ENCODE data around the gene FARP1. TPM values are rescaled to one million over a fixed set of nuclear protein-coding genes. Genes with fewer than 3 reads are reported as not detected.
A peak's percentile ranks its signal among the peaks of the same experiment; 100 is the strongest.

The FARP1 gene
- total and polyA plus RNA-seq, 3 experiments from 2014 or later: 0.16 to 0.27 (median 0.26) TPM

GRCh38 chr13:98327371-98328270, 184.7 kb downstream of the FARP1 start:
- ChIA-PET CTCF (no interaction called here), POLR2A (no interaction called here)
- Mint-ChIP-seq H3K27me3 (peaks cover 1 to 27% of the 10 kb centered on the region in 2 donors), H3K4me1 (no peaks in the 10 kb centered on the region), H3K36me3 (no peaks in the 10 kb centered on the region), H3K9me3 (no peaks in the 10 kb centered on the region), H3K27ac (no peak overlapping the region), H3K4me3 (no peak overlapping the region)
- Histone ChIP-seq H3K4me3 (ENCODE audit: low read length) (no peak overlapping the region), H3K4me1 (ENCODE audit: insufficient read depth, low read length) (no peaks in the 10 kb centered on the region), H3K27me3 (ENCODE audit: insufficient read depth, low read length, poor library complexity, severe bottlenecking) (no peaks in the 10 kb centered on the region), H3K9me3 (ENCODE audit: low read length) (no peaks in the 10 kb centered on the region), H3K27ac (ENCODE audit: low read depth, low read length) (no peak overlapping the region), H3K36me3 (ENCODE audit: insufficient read depth, low read length) (no peaks in the 10 kb centered on the region)
- DNase-seq: no peak

- H3K4me3 ChIP-seq (ENCODE audit: low read length): no peak overlapping the region
Observed at GRCh38 chr13:98328511-98328910, 185.6 kb downstream of the FARP1 start.

GRCh38 chr13:98332222-98332621, 189.3 kb downstream of the FARP1 start:
- CTCF ChIA-PET: interaction anchor here (1.2 kb wide), 1 partner anchor 10 kb away, joined by 4 read pairs; no protein-coding TSS in a partner anchor
- peak overlapping the region in 1 of 8 donors; percentile 65 for H3K27ac Mint-ChIP-seq
- H3K27me3 ChIP-seq (ENCODE audit: insufficient read depth, low read length, poor library complexity, severe bottlenecking): no peaks in the 10 kb centered on the region
- H3K4me1 Mint-ChIP-seq: no peaks in the 10 kb centered on the region
- no peaks in the 10 kb centered on the region for H3K36me3 ChIP-seq (ENCODE audit: insufficient read depth, low read length)
- H3K4me3 ChIP-seq (ENCODE audit: low read length): no peak overlapping the region
- H3K4me1 ChIP-seq (ENCODE audit: insufficient read depth, low read length): no peaks in the 10 kb centered on the region
- H3K36me3 Mint-ChIP-seq: no peaks in the 10 kb centered on the region
- H3K27ac ChIP-seq (ENCODE audit: low read depth, low read length): no peak overlapping the region
- no peaks in the 10 kb centered on the region for H3K9me3 ChIP-seq (ENCODE audit: low read length)
- no peak overlapping the region for H3K4me3 Mint-ChIP-seq
- peaks cover 0 to 5% (median 0%) of the 10 kb centered on the region in 5 donors for H3K9me3 Mint-ChIP-seq
- no peak for DNase-seq
- peaks cover 16 to 47% of the 10 kb centered on the region in 2 donors for H3K27me3 Mint-ChIP-seq
- POLR2A ChIA-PET: no interaction called here

More at GRCh38 chr13:98328511-98328910, 185.6 kb downstream of the FARP1 start:
- H3K4me1 ChIP-seq (ENCODE audit: insufficient read depth, low read length): no peaks in the 10 kb centered on the region
- POLR2A ChIA-PET: no interaction called here
- H3K4me3 Mint-ChIP-seq: no peak overlapping the region
- no peaks in the 10 kb centered on the region for H3K36me3 ChIP-seq (ENCODE audit: insufficient read depth, low read length)
- DNase-seq: no peak
- H3K9me3 ChIP-seq (ENCODE audit: low read length): no peaks in the 10 kb centered on the region
- H3K4me1 Mint-ChIP-seq: no peaks in the 10 kb centered on the region
- H3K36me3 Mint-ChIP-seq: no peaks in the 10 kb centered on the region
- CTCF ChIA-PET: no interaction called here
- no peaks in the 10 kb centered on the region for H3K9me3 Mint-ChIP-seq
- H3K27ac ChIP-seq (ENCODE audit: low read depth, low read length): no peak overlapping the region
- peaks cover 1 to 31% of the 10 kb centered on the region in 2 donors for H3K27me3 Mint-ChIP-seq
- no peaks in the 10 kb centered on the region for H3K27me3 ChIP-seq (ENCODE audit: insufficient read depth, low read length, poor library complexity, severe bottlenecking)
- no peak overlapping the region for H3K27ac Mint-ChIP-seq

GRCh38 chr13:98332691-98333090, 189.8 kb downstream of the FARP1 start:
- Mint-ChIP-seq H3K27ac (no peak overlapping the region), H3K27me3 (peaks cover 16 to 44% of the 10 kb centered on the region in 2 donors), H3K36me3 (no peaks in the 10 kb centered on the region), H3K9me3 (peaks cover 0 to 5% (median 0%) of the 10 kb centered on the region in 5 donors), H3K4me1 (no peaks in the 10 kb centered on the region), H3K4me3 (no peak overlapping the region)
- no peak for DNase-seq
- POLR2A ChIA-PET: no interaction called here
- H3K9me3 ChIP-seq (ENCODE audit: low read length): no peaks in the 10 kb centered on the region
- no peaks in the 10 kb centered on the region for H3K36me3 ChIP-seq (ENCODE audit: insufficient read depth, low read length)
- no peaks in the 10 kb centered on the region for H3K4me1 ChIP-seq (ENCODE audit: insufficient read depth, low read length)
- CTCF ChIA-PET: interaction anchor here (1.2 kb wide), 1 partner anchor 9 kb away, joined by 4 read pairs; no protein-coding TSS in a partner anchor
- H3K27ac ChIP-seq (ENCODE audit: low read depth, low read length): no peak overlapping the region
- H3K4me3 ChIP-seq (ENCODE audit: low read length): no peak overlapping the region
- no peaks in the 10 kb centered on the region for H3K27me3 ChIP-seq (ENCODE audit: insufficient read depth, low read length, poor library complexity, severe bottlenecking)

GRCh38 chr13:98333486-98333885, 190.6 kb downstream of the FARP1 start:
- H3K27ac ChIP-seq (ENCODE audit: low read depth, low read length): no peak overlapping the region
- POLR2A ChIA-PET: no interaction called here
- no peaks in the 10 kb centered on the region for H3K36me3 Mint-ChIP-seq
- DNase-seq: no peak
- no peaks in the 10 kb centered on the region for H3K27me3 ChIP-seq (ENCODE audit: insufficient read depth, low read length, poor library complexity, severe bottlenecking)
- CTCF ChIA-PET: interaction anchor here (1.2 kb wide), 1 partner anchor 9 kb away, joined by 4 read pairs; no protein-coding TSS in a partner anchor
- H3K4me3 Mint-ChIP-seq: no peak overlapping the region
- no peaks in the 10 kb centered on the region for H3K4me1 ChIP-seq (ENCODE audit: insufficient read depth, low read length)
- no peaks in the 10 kb centered on the region for H3K36me3 ChIP-seq (ENCODE audit: insufficient read depth, low read length)
- no peaks in the 10 kb centered on the region for H3K9me3 ChIP-seq (ENCODE audit: low read length)
- peaks cover 0 to 5% (median 0%) of the 10 kb centered on the region in 5 donors for H3K9me3 Mint-ChIP-seq
- no peak overlapping the region for H3K4me3 ChIP-seq (ENCODE audit: low read length)
- H3K4me1 Mint-ChIP-seq: no peaks in the 10 kb centered on the region
- H3K27ac Mint-ChIP-seq: no peak overlapping the region
- peaks cover 15 to 46% of the 10 kb centered on the region in 2 donors for H3K27me3 Mint-ChIP-seq

GRCh38 chr13:98334620-98335205, 191.8 kb downstream of the FARP1 start:
- H3K4me1 ChIP-seq (ENCODE audit: insufficient read depth, low read length): no peaks in the 10 kb centered on the region
- no peak overlapping the region for H3K4me3 ChIP-seq (ENCODE audit: low read length)
- no peaks in the 10 kb centered on the region for H3K27me3 ChIP-seq (ENCODE audit: insufficient read depth, low read length, poor library complexity, severe bottlenecking)
- ChIA-PET CTCF (no interaction called here), POLR2A (no interaction called here)
- H3K9me3 ChIP-seq (ENCODE audit: low read length): no peaks in the 10 kb centered on the region
- H3K36me3 ChIP-seq (ENCODE audit: insufficient read depth, low read length): no peaks in the 10 kb centered on the region
- Mint-ChIP-seq H3K4me1 (no peaks in the 10 kb centered on the region), H3K27me3 (peaks cover 16 to 50% of the 10 kb centered on the region in 2 donors), H3K4me3 (no peak overlapping the region), H3K27ac (no peak overlapping the region), H3K9me3 (peaks cover 0 to 5% (median 0%) of the 10 kb centered on the region in 5 donors), H3K36me3 (no peaks in the 10 kb centered on the region)
- DNase-seq: no peak
- no peak overlapping the region for H3K27ac ChIP-seq (ENCODE audit: low read depth, low read length)

GRCh38 chr13:98335721-98336120, 192.8 kb downstream of the FARP1 start:
- Histone ChIP-seq H3K27ac (ENCODE audit: low read depth, low read length) (no peak overlapping the region), H3K9me3 (ENCODE audit: low read length) (no peaks in the 10 kb centered on the region), H3K36me3 (ENCODE audit: insufficient read depth, low read length) (no peaks in the 10 kb centered on the region), H3K27me3 (ENCODE audit: insufficient read depth, low read length, poor library complexity, severe bottlenecking) (no peaks in the 10 kb centered on the region), H3K4me1 (ENCODE audit: insufficient read depth, low read length) (no peaks in the 10 kb centered on the region), H3K4me3 (ENCODE audit: low read length) (no peak overlapping the region)
- ChIA-PET POLR2A (no interaction called here), CTCF (no interaction called here)
- no peak overlapping the region for H3K27ac Mint-ChIP-seq
- H3K9me3 Mint-ChIP-seq: peaks cover 0 to 5% (median 0%) of the 10 kb centered on the region in 5 donors
- H3K36me3 Mint-ChIP-seq: no peaks in the 10 kb centered on the region
- no peak for DNase-seq
- no peak overlapping the region for H3K4me3 Mint-ChIP-seq
- peaks cover 18 to 45% of the 10 kb centered on the region in 2 donors for H3K27me3 Mint-ChIP-seq
- H3K4me1 Mint-ChIP-seq: no peaks in the 10 kb centered on the region

- Mint-ChIP-seq H3K9me3 (peaks cover 0 to 5% (median 0%) of the 10 kb centered on the region in 5 donors), H3K27me3 (peaks cover 18 to 45% of the 10 kb centered on the region in 2 donors), H3K27ac (no peak overlapping the region), H3K36me3 (no peaks in the 10 kb centered on the region), H3K4me3 (no peak overlapping the region), H3K4me1 (no peaks in the 10 kb centered on the region)
- ChIA-PET POLR2A (no interaction called here), CTCF (no interaction called here)
- Histone ChIP-seq H3K9me3 (ENCODE audit: low read length) (no peaks in the 10 kb centered on the region), H3K27me3 (ENCODE audit: insufficient read depth, low read length, poor library complexity, severe bottlenecking) (no peaks in the 10 kb centered on the region), H3K4me3 (ENCODE audit: low read length) (no peak overlapping the region), H3K36me3 (ENCODE audit: insufficient read depth, low read length) (no peaks in the 10 kb centered on the region), H3K27ac (ENCODE audit: low read depth, low read length) (no peak overlapping the region), H3K4me1 (ENCODE audit: insufficient read depth, low read length) (no peaks in the 10 kb centered on the region)
- DNase-seq: no peak
Observed at GRCh38 chr13:98338310-98338709, 195.4 kb downstream of the FARP1 start.

All from CD8-positive, alpha-beta memory T cell (primary cell).